RWPE1 (cell line): ENCODE results near the gene LPIN3.

Experiments used
- CTCF ChIA-PET: fragments of 350-600 bp; sonication (Branson Sonifier 250); formaldehyde crosslinking; extraction: SDS; loops from one replicate; lab custom pipeline; 2021; lab: Yijun Ruan, JAX
- POLR2A ChIA-PET: fragments of 400-600 bp; formaldehyde crosslinking; extraction: SDS; loops from one replicate; lab custom pipeline; 2020; ENCODE audit warnings: antibody characterized with exemption; ENCODE audit not compliant: low non-redundant PET; lab: Yijun Ruan, JAX
- DNase-seq: peaks from one replicate; pipeline ENCODE4 v3.0.0; 2012; ENCODE audit warnings: low spot score
- H3K27ac ChIP-seq: fragments of 450-650 bp; 2 replicates; pipeline ENCODE4 v1.5.1; 2017
- CTCF ChIP-seq: fragments of 450-650 bp; conservative IDR thresholded peaks from 2 replicates; pipeline ENCODE4 v1.5.1; 2017; ENCODE audit warnings: low read depth, mild to moderate bottlenecking

Gene LPIN3

GRCh38 chr20:41392871-41393704 is 52.5 kb downstream of the LPIN3 start:
- CTCF ChIA-PET = interaction anchor here (0.5 kb wide), 1 partner anchor 305 kb away, joined by 3 read pairs; no protein-coding TSS in a partner anchor
- TF ChIP-seq CTCF = no peak
- POLR2A ChIA-PET = no interaction called here
- no peak for DNase-seq
- H3K27ac ChIP-seq = no peak overlapping the region

- H3K27ac ChIP-seq = no peak overlapping the region
- ChIA-PET POLR2A (no interaction called here), CTCF (no interaction called here)
- TF ChIP-seq CTCF = no peak
- no peak for DNase-seq
Observed at GRCh38 chr20:41393705-41394066, 53.1 kb downstream of the LPIN3 start.

GRCh38 chr20:41394081-41394480 is 53.5 kb downstream of the LPIN3 start:
- H3K27ac ChIP-seq = no peak overlapping the region
- ChIA-PET CTCF (no interaction called here), POLR2A (no interaction called here)
- TF ChIP-seq CTCF = no peak
- DNase-seq = no peak

- POLR2A ChIA-PET = no interaction called here
- H3K27ac ChIP-seq = no peak overlapping the region
- TF ChIP-seq CTCF = no peak
- CTCF ChIA-PET = no interaction called here
- DNase-seq = no peak
Observed at GRCh38 chr20:41394931-41395666, 54.5 kb downstream of the LPIN3 start.

- H3K27ac ChIP-seq = no peak overlapping the region
- no peak for TF ChIP-seq CTCF
- ChIA-PET CTCF (interaction anchor here (0.5 to 0.6 kb wide), 2 partner anchors 15 to 103 kb away, joined by 3 read pairs; no protein-coding TSS in a partner anchor), POLR2A (no interaction called here)
- DNase-seq = no peak
Observed at GRCh38 chr20:41395667-41396664, 55.3 kb downstream of the LPIN3 start.
